WERI-Rb-1 (cell line): ENCODE results near the gene VEGFB.
A peak's percentile ranks its signal among the peaks of the same experiment; 100 is the strongest.

Source experiments
- DNase-seq: peaks from one replicate; pipeline ENCODE4 v3.0.0-alpha.2; 2020
- H3K27ac ChIP-seq: fragments of 250-450 bp; sonication (Bioruptor Pico); 2 replicates; pipeline ENCODE4 v1.5.1; 2020; ENCODE audit warnings: mild to moderate bottlenecking, moderate library complexity
- H3K27me3 ChIP-seq: fragments of 250-450 bp; sonication (Bioruptor Pico); 2 replicates; pipeline ENCODE4 v1.5.1; 2021; ENCODE audit warnings: mild to moderate bottlenecking, low read depth, moderate library complexity; ENCODE audit not compliant: insufficient read depth, severe bottlenecking
- H3K36me3 ChIP-seq: fragments of 250-450 bp; sonication (Bioruptor Pico); 2 replicates; pipeline ENCODE4 v1.5.1; 2020; ENCODE audit warnings: mild to moderate bottlenecking, moderate library complexity
- H3K4me3 ChIP-seq: 2 replicates; pipeline ENCODE4 v1.5.1; 2011; ENCODE audit warnings: low read depth, mild to moderate bottlenecking, control low read depth, low read length
- H3K9me3 ChIP-seq: fragments of 250-450 bp; sonication (Bioruptor Pico); 2 replicates; pipeline ENCODE4 v1.5.1; 2021; ENCODE audit warnings: mild to moderate bottlenecking, moderate library complexity; ENCODE audit not compliant: severe bottlenecking
- CTCF ChIP-seq: IDR thresholded peaks from 2 replicates; pipeline ENCODE4 v1.5.1; 2011; ENCODE audit warnings: low read depth, mild to moderate bottlenecking, control low read depth, inconsistent platforms, low read length

Gene VEGFB

GRCh38 chr11:64233913-64234586 is at the start of gene VEGFB:
VEGFB (plus strand) TSS chr11:64234584; CDS start chr11:64234834, 250 bp downstream.
- Histone ChIP-seq H3K36me3 (peaks cover 22% of the 10 kb centered on the region), H3K27me3 (no peaks in the 10 kb centered on the region), H3K27ac (peak within 1 kb of the TSS; percentile 61), H3K4me3 (peak within 1 kb of the TSS; percentile 65), H3K9me3 (no peaks in the 10 kb centered on the region)
- DNase-seq, result peak; percentile 79
- no peak for TF ChIP-seq CTCF

GRCh38 chr11:64185175-64185692 is 49.1 kb upstream of the VEGFB start:
- no peak for DNase-seq
- Histone ChIP-seq H3K27me3 (no peaks in the 10 kb centered on the region), H3K27ac (peak overlapping the region; percentile 95), H3K36me3 (peaks cover 16% of the 10 kb centered on the region), H3K9me3 (no peaks in the 10 kb centered on the region), H3K4me3 (peak overlapping the region; percentile 85)
- no peak for TF ChIP-seq CTCF

- H3K27me3 ChIP-seq, result no peaks in the 10 kb centered on the region
- peak; percentile 99 for DNase-seq
- no peaks in the 10 kb centered on the region for H3K9me3 ChIP-seq
- H3K27ac ChIP-seq, result peak within 1 kb of the TSS; percentile 95
- H3K36me3 ChIP-seq, result peaks cover 22% of the 10 kb centered on the region
- H3K4me3 ChIP-seq, result peak within 1 kb of the TSS; percentile 85
- no peak; the same call in 1 of the 2 replicates for TF ChIP-seq CTCF
Observed at GRCh38 chr11:64185693-64186491, 48.5 kb upstream of the VEGFB start, which contains the start of gene STIP1. STIP1 (plus strand) TSS chr11:64186171; CDS start chr11:64186262, 91 bp downstream.

- Histone ChIP-seq H3K4me3 (no peak overlapping the region), H3K27me3 (no peaks in the 10 kb centered on the region), H3K9me3 (no peaks in the 10 kb centered on the region), H3K27ac (no peak overlapping the region; the same call in 1 of the 2 replicates), H3K36me3 (peaks cover 30% of the 10 kb centered on the region)
- TF ChIP-seq CTCF, result no peak
- peak; percentile 26 for DNase-seq
Observed at GRCh38 chr11:64186492-64187165, 47.8 kb upstream of the VEGFB start.

GRCh38 chr11:64192434-64192833 is 42.0 kb upstream of the VEGFB start:
- TF ChIP-seq CTCF, result no peak
- H3K27me3 ChIP-seq, result no peaks in the 10 kb centered on the region
- H3K9me3 ChIP-seq, result no peaks in the 10 kb centered on the region
- peaks cover 88% of the 10 kb centered on the region for H3K36me3 ChIP-seq
- no peak overlapping the region for H3K27ac ChIP-seq
- no peak for DNase-seq
- H3K4me3 ChIP-seq, result no peak overlapping the region
